SU-DHL-6 (cell line): Measurements from ENCODE around the gene DNAJC9.
A peak's percentile ranks its signal among the peaks of the same experiment; 100 is the strongest.

Experiments used
- H2AFZ ChIP-seq: fragments of 200-600 bp; sonication (generic); 2 replicates; pipeline ENCODE4 v1.6.1; 2014; ENCODE audit warnings: low read depth, mild to moderate bottlenecking, moderate library complexity, mixed read lengths, antibody characterized with exemption, low read length; ENCODE audit not compliant: severe bottlenecking
- H3F3A ChIP-seq: fragments of 200-600 bp; shearing (Covaris generic); 2 replicates; pipeline ENCODE4 v1.6.0; 2016; ENCODE audit warnings: antibody characterized with exemption, mild to moderate bottlenecking; ENCODE audit not compliant: insufficient read depth
- H3K27ac ChIP-seq: fragments of 200-600 bp; sonication (generic); 2 replicates; pipeline ENCODE4 v1.5.1; 2016; ENCODE audit warnings: low read depth, mild to moderate bottlenecking, low read length, moderate library complexity, mixed read lengths
- H3K27me3 ChIP-seq: fragments of 200-600 bp; sonication (generic), shearing (Covaris generic); 2 replicates; pipeline ENCODE4 v1.6.0; 2014; ENCODE audit warnings: mild to moderate bottlenecking, low read length
- H3K36me3 ChIP-seq: fragments of 200-600 bp; sonication (generic); 2 replicates; pipeline ENCODE4 v1.6.1; 2014; ENCODE audit warnings: mild to moderate bottlenecking, low read length, mixed read lengths
- H3K4me2 ChIP-seq: fragments of 300-600, 200-600 bp; shearing (Covaris generic), sonication (generic); 2 replicates; pipeline ENCODE4 v1.6.0; 2014; ENCODE audit warnings: low read length, low read depth, mild to moderate bottlenecking; ENCODE audit not compliant: poor library complexity, severe bottlenecking
- H3K4me3 ChIP-seq: fragments of 200-600 bp; sonication (generic); 2 replicates; pipeline ENCODE4 v1.5.1; 2014; ENCODE audit warnings: antibody characterized with exemption, low read length, mild to moderate bottlenecking, mixed read lengths; ENCODE audit not compliant: insufficient read depth, poor library complexity, severe bottlenecking
- H3K79me2 ChIP-seq: fragments of 200-600 bp; sonication (generic); 2 replicates; pipeline ENCODE4 v1.6.1; 2014; ENCODE audit warnings: mild to moderate bottlenecking, low read length, moderate library complexity; ENCODE audit not compliant: insufficient read depth
- H3K9ac ChIP-seq: fragments of 200-600 bp; sonication (generic); 2 replicates; pipeline ENCODE4 v1.7.0; 2014; ENCODE audit warnings: mild to moderate bottlenecking, low read length
- H3K9me2 ChIP-seq: fragments of 200-600 bp; sonication (generic); replicated peaks from 2 replicates; pipeline ENCODE4 v1.6.1; 2014; ENCODE audit warnings: low read length; ENCODE audit not compliant: insufficient read depth
- H3K9me3 ChIP-seq: fragments of 200-600 bp; sonication (generic); 2 replicates; pipeline ENCODE4 v1.6.1; 2014; ENCODE audit warnings: low read length, mixed read lengths; ENCODE audit not compliant: insufficient read depth
- H4K20me1 ChIP-seq: fragments of 200-600 bp; sonication (generic); 2 replicates; pipeline ENCODE4 v1.6.1; 2014; ENCODE audit warnings: low read depth, mild to moderate bottlenecking, antibody characterized with exemption, low read length, moderate library complexity, mixed read lengths
- EZH2phosphoT487 ChIP-seq: fragments of 200-600 bp; sonication (generic), shearing (Covaris generic); conservative IDR thresholded peaks from 2 replicates; pipeline ENCODE4 v1.6.1; 2018; ENCODE audit warnings: mild to moderate bottlenecking, antibody characterized with exemption, low read length, moderate library complexity, mixed read lengths
- TF ChIP-seq, protein P1 (sequence below): fragments of 200-600 bp; sonication (generic); IDR thresholded peaks from one replicate; pipeline ENCODE4 v1.5.1; 2017; ENCODE audit warnings: antibody characterized with exemption, mild to moderate bottlenecking, low read length, moderate library complexity; ENCODE audit not compliant: insufficient read depth, poor library complexity, severe bottlenecking

DNAJC9 gene, protein sequence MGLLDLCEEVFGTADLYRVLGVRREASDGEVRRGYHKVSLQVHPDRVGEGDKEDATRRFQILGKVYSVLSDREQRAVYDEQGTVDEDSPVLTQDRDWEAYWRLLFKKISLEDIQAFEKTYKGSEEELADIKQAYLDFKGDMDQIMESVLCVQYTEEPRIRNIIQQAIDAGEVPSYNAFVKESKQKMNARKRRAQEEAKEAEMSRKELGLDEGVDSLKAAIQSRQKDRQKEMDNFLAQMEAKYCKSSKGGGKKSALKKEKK

GRCh38 chr10:73246646-73247508 lies at the start of gene DNAJC9:
TSS of gene DNAJC9 (minus strand) at chr10:73247255. CDS start at chr10:73247189, 66 bp downstream.
- Histone ChIP-seq H3K27ac (peak within 1 kb of the TSS; percentile 88), H3K27me3 (no peaks in the 10 kb centered on the region), H3K36me3 (peaks cover 34% of the 10 kb centered on the region), H3F3A (peaks cover 30% of the 10 kb centered on the region), H3K9ac (peak within 1 kb of the TSS; percentile 86), H3K4me3 (peak within 1 kb of the TSS; percentile 90), H3K9me2 (no peaks in the 10 kb centered on the region), H3K4me2 (peak within 1 kb of the TSS; percentile 93), H4K20me1 (peaks cover 8% of the 10 kb centered on the region; the same call in 1 of the 2 replicates), H3K9me3 (no peaks in the 10 kb centered on the region), H3K79me2 (peaks cover 60% of the 10 kb centered on the region), H2AFZ (peak within 1 kb of the TSS; percentile 6)
- TF ChIP-seq, protein P1, sequence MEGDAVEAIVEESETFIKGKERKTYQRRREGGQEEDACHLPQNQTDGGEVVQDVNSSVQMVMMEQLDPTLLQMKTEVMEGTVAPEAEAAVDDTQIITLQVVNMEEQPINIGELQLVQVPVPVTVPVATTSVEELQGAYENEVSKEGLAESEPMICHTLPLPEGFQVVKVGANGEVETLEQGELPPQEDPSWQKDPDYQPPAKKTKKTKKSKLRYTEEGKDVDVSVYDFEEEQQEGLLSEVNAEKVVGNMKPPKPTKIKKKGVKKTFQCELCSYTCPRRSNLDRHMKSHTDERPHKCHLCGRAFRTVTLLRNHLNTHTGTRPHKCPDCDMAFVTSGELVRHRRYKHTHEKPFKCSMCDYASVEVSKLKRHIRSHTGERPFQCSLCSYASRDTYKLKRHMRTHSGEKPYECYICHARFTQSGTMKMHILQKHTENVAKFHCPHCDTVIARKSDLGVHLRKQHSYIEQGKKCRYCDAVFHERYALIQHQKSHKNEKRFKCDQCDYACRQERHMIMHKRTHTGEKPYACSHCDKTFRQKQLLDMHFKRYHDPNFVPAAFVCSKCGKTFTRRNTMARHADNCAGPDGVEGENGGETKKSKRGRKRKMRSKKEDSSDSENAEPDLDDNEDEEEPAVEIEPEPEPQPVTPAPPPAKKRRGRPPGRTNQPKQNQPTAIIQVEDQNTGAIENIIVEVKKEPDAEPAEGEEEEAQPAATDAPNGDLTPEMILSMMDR, result no peak
- no peak for TF ChIP-seq EZH2phosphoT487

- Histone ChIP-seq H3K9me3 (no peaks in the 10 kb centered on the region), H3K27me3 (no peaks in the 10 kb centered on the region), H3K4me3 (no peak overlapping the region), H3K9ac (no peak overlapping the region), H3K79me2 (no peaks in the 10 kb centered on the region), H2AFZ (no peak overlapping the region), H3K27ac (no peak overlapping the region), H3K36me3 (peaks cover 2% of the 10 kb centered on the region; the same call in 1 of the 2 replicates), H3K9me2 (no peaks in the 10 kb centered on the region), H3F3A (no peaks in the 10 kb centered on the region), H3K4me2 (no peak overlapping the region), H4K20me1 (no peaks in the 10 kb centered on the region)
- TF ChIP-seq, protein P1, result no peak
These were observed 46.4 kb upstream of the DNAJC9 start for GRCh38 chr10:73293461-73293860.

GRCh38 chr10:73289958-73290357 lies 42.9 kb upstream of the DNAJC9 start:
- Histone ChIP-seq H3K36me3 (peaks cover 2% of the 10 kb centered on the region; the same call in 1 of the 2 replicates), H3K27me3 (no peaks in the 10 kb centered on the region), H3K27ac (no peak overlapping the region), H4K20me1 (no peaks in the 10 kb centered on the region), H3K4me2 (no peak overlapping the region), H3F3A (no peaks in the 10 kb centered on the region), H3K9ac (no peak overlapping the region), H3K79me2 (no peaks in the 10 kb centered on the region), H3K9me3 (no peaks in the 10 kb centered on the region), H3K4me3 (no peak overlapping the region), H3K9me2 (no peaks in the 10 kb centered on the region), H2AFZ (no peak overlapping the region)
- no peak for TF ChIP-seq EZH2phosphoT487
